Endothelial cell of umbilical vein (primary cell): Measurements from ENCODE around the gene KIAA1958. TPM values are rescaled to one million over a fixed set of nuclear protein-coding genes. Genes with fewer than 3 reads are reported as not detected.

Experiments
- BruUV-seq: library from RNA; stranded (reverse); fragments of 400-500 nt; replicated peaks from 2 replicates; lab custom pipeline; 2021; lab: Mats Ljungman, UMichigan
- CTCF ChIA-PET: fragments of 300-600, 350-600 bp; sonication (Branson Sonifier 250); formaldehyde crosslinking; loops from one replicate; lab custom pipeline; 2021; ENCODE audit warnings: antibody characterized with exemption, inconsistent platforms; lab: Charles Lee
- POLR2A ChIA-PET: fragments of 300-600, 350-600 bp; sonication (Branson Sonifier 250); formaldehyde crosslinking; loops from one replicate; lab custom pipeline; 2021; ENCODE audit warnings: antibody characterized with exemption, inconsistent platforms; lab: Charles Lee
- DNase-seq: peaks from one replicate; pipeline ENCODE4 v3.0.0-alpha.2; 2011; ENCODE audit warnings: low read depth, low spot score
- FAIRE-seq: peaks from 2 replicates; lab custom pipeline; 2011; peaks lifted over from hg19 to GRCh38; lab: Jason Lieb, UNC
- H2AFZ ChIP-seq: 2 replicates; pipeline ENCODE4 v1.6.0; 2012; ENCODE audit warnings: low read depth, low read length, control low read depth, inconsistent platforms
- H3K27ac ChIP-seq: 2 replicates; pipeline ENCODE4 v1.5.1; 2011; ENCODE audit warnings: low read depth, mild to moderate bottlenecking, control low read depth, low read length, moderate library complexity; ENCODE audit not compliant: insufficient read depth
- H3K27me3 ChIP-seq, 2 experiments: 2 replicates each; pipeline versions ENCODE4 v1.6.0 to v1.6.1; 2011; ENCODE audit warnings: low read length in 2 of 2, mixed read lengths in 1 of 2; ENCODE audit not compliant: control insufficient read depth in 2 of 2, insufficient read depth in 2 of 2
- H3K36me3 ChIP-seq, 2 experiments: 2 replicates in 1 of 2; 3 replicates in 1 of 2; pipeline ENCODE4 v1.5.1; 2011; ENCODE audit warnings: low read length in 2 of 2, mild to moderate bottlenecking in 1 of 2, moderate library complexity in 1 of 2; ENCODE audit not compliant: control insufficient read depth in 2 of 2, insufficient read depth in 2 of 2; ENCODE audit errors: extremely low read depth in 1 of 2
- H3K4me1 ChIP-seq: 3 replicates; pipeline ENCODE4 v1.5.1; 2011; ENCODE audit warnings: mild to moderate bottlenecking, low read length; ENCODE audit not compliant: control insufficient read depth, insufficient read depth; ENCODE audit errors: extremely low read depth
- H3K4me2 ChIP-seq: 2 replicates; pipeline ENCODE4 v1.6.1; 2011; ENCODE audit warnings: low read length, control low read depth, mixed read lengths; ENCODE audit not compliant: insufficient read depth
- H3K4me3 ChIP-seq, 3 experiments: fragments of 200-600 bp in 1 of 3; sonication (generic), shearing (Covaris generic) in 1 of 3; replicated peaks in 1 of 3; 2 replicates each; pipeline ENCODE4 v1.5.1; 2011 to 2016; ENCODE audit warnings: control low read depth in 3 of 3, low read length in 3 of 3, mild to moderate bottlenecking in 2 of 3, inconsistent platforms in 1 of 3, low read depth in 1 of 3, moderate library complexity in 1 of 3; ENCODE audit not compliant: insufficient read depth in 1 of 3
- H3K79me2 ChIP-seq: 2 replicates; pipeline ENCODE4 v1.6.0; 2012; ENCODE audit warnings: low read length, inconsistent platforms; ENCODE audit not compliant: control insufficient read depth, insufficient read depth
- H3K9ac ChIP-seq: replicated peaks from 2 replicates; pipeline ENCODE3; 2011; ENCODE audit warnings: low read length, control low read depth; ENCODE audit not compliant: insufficient read depth; ENCODE audit errors: extremely low read depth
- H3K9me1 ChIP-seq: replicated peaks from 3 replicates; pipeline ENCODE4 v1.6.0; 2011; ENCODE audit warnings: mild to moderate bottlenecking, low read length; ENCODE audit not compliant: control insufficient read depth, insufficient read depth; ENCODE audit errors: extremely low read depth
- H3K9me3 ChIP-seq: replicated peaks from 2 replicates; pipeline ENCODE4 v1.5.1; 2012; ENCODE audit warnings: low read length, inconsistent platforms; ENCODE audit not compliant: control insufficient read depth, insufficient read depth
- H4K20me1 ChIP-seq: replicated peaks from 2 replicates; pipeline ENCODE3; 2011; ENCODE audit warnings: mild to moderate bottlenecking, low read length; ENCODE audit not compliant: control insufficient read depth, insufficient read depth; ENCODE audit errors: extremely low read depth
- EZH2 ChIP-seq: IDR thresholded peaks from 2 replicates; pipeline ENCODE4 v1.6.1; 2012; ENCODE audit warnings: borderline replicate concordance, low read depth, mild to moderate bottlenecking, moderate library complexity, low read length, inconsistent platforms; ENCODE audit not compliant: severe bottlenecking
- FOS ChIP-seq: IDR thresholded peaks from 2 replicates; pipeline ENCODE4 v1.6.1; 2011; ENCODE audit warnings: mild to moderate bottlenecking, low read length, moderate library complexity, borderline replicate concordance; ENCODE audit not compliant: insufficient read depth
- GATA2 ChIP-seq: IDR thresholded peaks from 2 replicates; pipeline ENCODE4 v1.7.0; 2011; ENCODE audit warnings: low read depth, mild to moderate bottlenecking, moderate library complexity, mixed read lengths, low read length; ENCODE audit not compliant: insufficient read length, insufficient read depth
- JUN ChIP-seq: IDR thresholded peaks from 2 replicates; pipeline ENCODE4 v1.6.1; 2011; ENCODE audit warnings: borderline replicate concordance, low read depth; ENCODE audit not compliant: insufficient read length, insufficient read depth
- MYC ChIP-seq: IDR thresholded peaks from one replicate; pipeline ENCODE4 v1.6.1; 2011; ENCODE audit warnings: mild to moderate bottlenecking, low read depth, low read length
- POLR2A ChIP-seq: IDR thresholded peaks from 2 replicates; pipeline ENCODE4 v1.6.1; 2012; ENCODE audit warnings: low read depth, mild to moderate bottlenecking, control low read depth, low read length
- POLR2AphosphoS5 ChIP-seq: IDR thresholded peaks from 2 replicates; pipeline ENCODE4 v1.6.1; 2012; ENCODE audit warnings: low read depth, mild to moderate bottlenecking, control low read depth, low read length, moderate library complexity; ENCODE audit not compliant: insufficient read depth
- dilution Hi-C: fragments of 300-500 bp; cut with MboI; formaldehyde crosslinking; loops from one replicate; pipeline ENCODE4 v1.15.0; 2019; ENCODE audit warnings: low sequenced_read_pairs; ENCODE audit not compliant: extremely low pct_ligation_motif_present
- intact Hi-C: fragments of 100-400 bp; cut with micrococcal nuclease; formaldehyde crosslinking; loops from one replicate; pipeline ENCODE4 v1.10.0; 2022
- polyA plus RNA-seq, 4 experiments: library from polyadenylated mRNA; depleted of rRNA in 3 of 4; stranded (reverse) in 3 of 4; unstranded in 1 of 4; fragments of >200 nt; gene quantifications; 2 replicates each; pipeline versions ENCODE4 v1.2.1 to v1.2.3, GENCODE V29; 2011 to 2012; ENCODE audit warnings: missing spikeins in 1 of 4
- total RNA-seq: library from RNA; stranded (reverse); gene quantifications from 2 replicates; pipeline ENCODE4 v1.2.3, GENCODE V29; 2021
- TF ChIP-seq, protein P1 (sequence below), 2 donors: IDR thresholded peaks; 1 replicate in 1 of 2; 2 replicates in 1 of 2; pipeline ENCODE4 v1.5.1; 2011; ENCODE audit warnings: low read length in 2 of 2, mild to moderate bottlenecking in 2 of 2, moderate library complexity in 2 of 2, control low read depth in 1 of 2, inconsistent platforms in 1 of 2, low read depth in 1 of 2; ENCODE audit not compliant: insufficient read depth in 1 of 2; ENCODE audit errors: extremely low read depth in 1 of 2
- TF ChIP-seq, protein P2 (sequence below): IDR thresholded peaks from 2 replicates; pipeline ENCODE4 v1.6.1; 2011; ENCODE audit not compliant: insufficient read depth, insufficient read length

The KIAA1958 gene
- total and polyA plus RNA-seq, 2 donors (not counting 3 experiments of a cell fraction or from before 2014, with no cell fraction given): 1.7 to 5.0 TPM

DNA sequence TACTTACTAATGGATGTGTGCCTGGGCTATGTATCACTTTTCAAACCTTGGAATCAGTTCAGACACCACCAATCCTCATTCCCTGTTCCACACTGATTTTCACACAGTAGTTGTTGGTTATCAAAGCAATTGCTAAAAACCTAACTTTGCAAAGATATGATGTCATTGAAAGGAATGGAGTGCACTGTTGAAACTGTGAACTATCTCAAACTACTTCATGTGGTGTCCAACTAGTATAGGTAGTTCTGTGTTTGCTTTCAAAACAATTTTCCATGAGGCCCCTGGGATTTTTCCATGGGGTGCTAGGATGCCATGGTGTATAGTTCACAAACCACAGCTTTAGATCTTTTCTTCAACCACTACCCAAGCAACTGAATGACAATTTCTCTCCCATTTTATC lies 213.5 kb downstream of the KIAA1958 start:
- no peaks in the 10 kb centered on the region for H3K4me1 ChIP-seq
- H3K9me3 ChIP-seq: no peaks in the 10 kb centered on the region
- ChIA-PET CTCF (no interaction called here), POLR2A (no interaction called here)
- H3K36me3 ChIP-seq: peaks cover 2 to 3% of the 10 kb centered on the region in 2 experiments
- intact Hi-C loops: no loop called here
- H3K4me2 ChIP-seq: no peak overlapping the region
- no peak for DNase-seq
- no peak overlapping the region for H3K27ac ChIP-seq
- TF ChIP-seq POLR2A (no peak), GATA2 (no peak), POLR2AphosphoS5 (no peak), JUN (no peak), MYC (no peak), EZH2 (no peak), FOS (no peak)
- TF ChIP-seq, protein P1, sequence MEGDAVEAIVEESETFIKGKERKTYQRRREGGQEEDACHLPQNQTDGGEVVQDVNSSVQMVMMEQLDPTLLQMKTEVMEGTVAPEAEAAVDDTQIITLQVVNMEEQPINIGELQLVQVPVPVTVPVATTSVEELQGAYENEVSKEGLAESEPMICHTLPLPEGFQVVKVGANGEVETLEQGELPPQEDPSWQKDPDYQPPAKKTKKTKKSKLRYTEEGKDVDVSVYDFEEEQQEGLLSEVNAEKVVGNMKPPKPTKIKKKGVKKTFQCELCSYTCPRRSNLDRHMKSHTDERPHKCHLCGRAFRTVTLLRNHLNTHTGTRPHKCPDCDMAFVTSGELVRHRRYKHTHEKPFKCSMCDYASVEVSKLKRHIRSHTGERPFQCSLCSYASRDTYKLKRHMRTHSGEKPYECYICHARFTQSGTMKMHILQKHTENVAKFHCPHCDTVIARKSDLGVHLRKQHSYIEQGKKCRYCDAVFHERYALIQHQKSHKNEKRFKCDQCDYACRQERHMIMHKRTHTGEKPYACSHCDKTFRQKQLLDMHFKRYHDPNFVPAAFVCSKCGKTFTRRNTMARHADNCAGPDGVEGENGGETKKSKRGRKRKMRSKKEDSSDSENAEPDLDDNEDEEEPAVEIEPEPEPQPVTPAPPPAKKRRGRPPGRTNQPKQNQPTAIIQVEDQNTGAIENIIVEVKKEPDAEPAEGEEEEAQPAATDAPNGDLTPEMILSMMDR (IDR thresholded peaks at IDR 0.05; ENCODE audit: extremely low read depth in 1 of 2, insufficient read depth in 1 of 2, low read depth in 1 of 2, low read length in 2 of 2): no peak
- TF ChIP-seq, protein P2, sequence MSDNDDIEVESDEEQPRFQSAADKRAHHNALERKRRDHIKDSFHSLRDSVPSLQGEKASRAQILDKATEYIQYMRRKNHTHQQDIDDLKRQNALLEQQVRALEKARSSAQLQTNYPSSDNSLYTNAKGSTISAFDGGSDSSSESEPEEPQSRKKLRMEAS: no peak
- no peak for FAIRE-seq
- H3K27me3 ChIP-seq: no peaks in the 10 kb centered on the region
- no TSS peak for BruUV-seq
- dilution Hi-C loops: no loop called here
- H4K20me1 ChIP-seq: no peaks in the 10 kb centered on the region
- H2AFZ ChIP-seq: no peak overlapping the region
- H3K9ac ChIP-seq: no peak overlapping the region
- no peaks in the 10 kb centered on the region for H3K9me1 ChIP-seq
- H3K79me2 ChIP-seq: no peaks in the 10 kb centered on the region
- no peak overlapping the region for H3K4me3 ChIP-seq
